ENCODE results near the gene NEMP1.
A peak's percentile ranks its signal among the peaks of the same experiment; 100 is the strongest.
"Not testable (repeated sequence)": the region's sequence is repeated elsewhere in the genome, so short reads cannot be mapped to it uniquely, and the experiment has no call there.

Gene NEMP1

DNA sequence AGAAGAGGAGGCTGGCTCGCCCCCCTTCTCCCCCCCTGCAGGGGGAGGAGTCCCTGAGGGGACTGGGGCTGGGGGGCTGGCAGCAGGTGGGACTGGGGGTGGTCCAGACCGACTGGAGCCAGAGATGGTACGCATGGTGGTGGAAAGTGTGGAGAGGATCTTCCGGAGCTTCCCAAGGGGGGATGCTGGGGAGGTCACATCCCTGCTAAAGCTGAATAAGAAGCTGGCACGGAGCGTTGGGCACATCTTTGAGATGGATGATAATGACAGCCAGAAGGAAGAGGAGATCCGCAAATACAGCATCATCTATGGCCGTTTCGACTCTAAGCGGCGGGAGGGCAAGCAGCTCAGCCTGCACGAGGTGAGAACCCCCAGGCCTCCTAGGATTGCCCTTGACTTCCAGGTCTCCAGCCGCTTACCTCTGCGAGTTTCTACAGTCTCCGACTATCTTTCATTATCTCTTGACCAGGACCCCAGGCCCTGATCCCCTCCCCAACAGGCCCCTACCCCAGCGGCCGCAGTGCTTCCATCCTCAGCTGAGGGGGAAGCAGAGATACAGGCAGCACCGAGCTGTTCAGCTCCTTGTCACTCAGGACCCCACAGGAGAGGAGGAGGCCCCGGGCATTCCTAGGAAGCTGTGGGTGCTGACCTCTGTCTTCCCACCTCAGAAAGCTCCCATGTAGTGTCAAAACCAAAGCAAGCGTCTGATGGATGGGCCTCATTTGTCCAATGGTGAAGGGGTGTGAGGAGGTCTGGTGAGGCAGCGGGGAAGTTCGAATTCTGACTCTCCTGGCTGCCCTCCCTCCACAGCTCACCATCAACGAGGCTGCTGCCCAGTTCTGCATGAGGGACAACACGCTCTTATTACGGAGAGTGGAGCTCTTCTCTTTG is 13.3 kb upstream of the NEMP1 start:
- no peak for DNase-seq (ENCODE audit: low read depth, low spot score)

DNA sequence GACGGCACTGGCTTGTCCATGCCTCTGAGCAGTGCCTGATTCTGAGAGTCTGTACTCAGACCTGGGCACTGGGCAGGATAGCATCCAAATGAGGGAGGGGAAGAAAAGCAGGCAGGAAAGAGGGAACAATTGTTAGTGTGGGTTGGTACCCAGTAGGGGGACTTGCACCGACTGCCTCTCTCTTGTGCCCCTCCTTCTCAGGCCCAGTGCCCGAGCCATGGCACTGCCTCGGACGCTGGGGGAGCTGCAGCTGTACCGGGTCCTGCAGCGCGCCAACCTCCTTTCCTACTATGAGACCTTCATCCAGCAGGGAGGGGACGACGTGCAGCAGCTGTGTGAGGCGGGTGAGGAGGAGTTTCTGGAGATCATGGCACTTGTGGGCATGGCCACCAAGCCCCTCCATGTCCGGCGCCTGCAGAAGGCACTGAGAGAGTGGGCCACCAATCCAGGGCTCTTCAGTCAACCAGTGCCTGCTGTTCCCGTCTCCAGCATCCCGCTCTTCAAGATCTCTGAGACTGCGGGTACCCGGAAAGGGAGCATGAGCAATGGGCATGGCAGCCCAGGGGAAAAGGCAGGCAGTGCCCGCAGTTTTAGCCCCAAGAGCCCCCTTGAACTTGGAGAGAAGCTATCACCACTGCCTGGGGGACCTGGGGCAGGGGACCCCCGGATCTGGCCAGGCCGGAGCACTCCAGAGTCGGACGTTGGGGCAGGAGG is 12.5 kb upstream of the NEMP1 start:
- DNase-seq (ENCODE audit: low read depth, low spot score): peak; percentile 55

DNA sequence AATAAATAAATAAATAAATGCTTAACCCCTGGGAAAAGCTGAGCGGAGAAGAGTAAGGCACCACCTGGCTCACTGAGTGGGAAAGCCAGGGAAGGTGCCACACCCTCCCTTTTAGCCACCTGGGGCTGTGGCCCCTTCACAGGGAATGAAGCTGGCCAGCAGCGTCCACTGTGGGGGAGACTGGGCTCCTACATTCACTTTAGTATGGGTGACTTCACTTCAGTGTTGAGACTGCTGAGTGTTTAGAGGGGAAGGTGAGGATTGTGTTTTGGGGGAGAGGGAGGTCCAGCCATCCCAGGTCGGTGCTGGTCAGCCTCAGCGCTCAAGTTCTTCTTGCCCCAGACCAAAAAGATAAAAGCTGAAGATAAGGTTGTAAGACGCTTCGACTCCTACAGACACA is 11.9 kb upstream of the NEMP1 start:
- DNase-seq (ENCODE audit: low read depth, low spot score): no peak

DNA sequence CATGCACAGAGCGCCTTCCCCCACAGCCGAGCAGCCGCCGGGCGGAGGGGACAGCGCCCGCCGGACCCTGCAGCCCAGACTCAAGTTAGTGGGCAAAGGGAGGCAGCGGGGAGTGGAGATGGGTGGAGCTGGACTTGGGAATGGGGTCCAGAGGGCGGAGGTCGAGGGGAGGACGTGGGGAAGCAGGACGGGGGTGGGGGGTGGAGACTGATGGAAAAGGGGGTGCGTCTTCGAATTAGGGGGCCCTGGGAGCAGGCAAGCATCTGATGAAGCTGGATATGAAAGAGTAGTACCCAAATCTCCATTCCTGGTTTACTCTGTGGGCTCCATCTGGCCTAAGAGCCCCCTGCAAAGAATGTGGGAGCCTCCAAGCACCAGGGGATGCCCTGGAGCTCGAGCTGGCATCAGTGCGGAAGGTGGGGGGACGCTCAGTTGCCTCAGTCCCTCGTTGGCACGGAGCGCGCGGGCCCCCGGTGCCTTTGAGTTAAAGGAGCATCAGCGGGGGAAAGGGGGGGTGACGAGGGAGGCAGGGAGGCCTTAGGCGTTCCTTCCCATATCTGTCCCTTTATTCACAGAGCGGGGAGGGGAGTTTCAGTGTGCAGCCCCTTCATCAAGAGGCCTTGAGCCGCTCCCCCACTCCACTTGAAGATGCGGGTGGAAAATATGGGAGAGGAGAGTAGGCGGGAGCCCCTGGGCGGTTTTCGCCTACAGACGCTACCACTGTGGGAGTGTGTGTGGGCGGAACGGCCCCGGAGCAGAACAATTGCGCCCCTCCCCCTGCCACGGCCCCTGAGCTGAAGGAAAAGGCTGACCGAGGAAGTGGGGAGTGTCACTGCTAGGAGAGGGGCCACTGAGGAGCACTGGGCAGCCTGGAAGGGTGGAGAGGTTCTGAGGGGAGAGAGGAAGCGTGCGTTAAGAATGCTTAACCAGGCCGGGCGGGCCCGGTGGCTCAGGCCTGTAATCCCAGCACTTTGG is 11.0 kb upstream of the NEMP1 start:
- DNase-seq (ENCODE audit: low read depth, low spot score): peak; percentile 77

DNA sequence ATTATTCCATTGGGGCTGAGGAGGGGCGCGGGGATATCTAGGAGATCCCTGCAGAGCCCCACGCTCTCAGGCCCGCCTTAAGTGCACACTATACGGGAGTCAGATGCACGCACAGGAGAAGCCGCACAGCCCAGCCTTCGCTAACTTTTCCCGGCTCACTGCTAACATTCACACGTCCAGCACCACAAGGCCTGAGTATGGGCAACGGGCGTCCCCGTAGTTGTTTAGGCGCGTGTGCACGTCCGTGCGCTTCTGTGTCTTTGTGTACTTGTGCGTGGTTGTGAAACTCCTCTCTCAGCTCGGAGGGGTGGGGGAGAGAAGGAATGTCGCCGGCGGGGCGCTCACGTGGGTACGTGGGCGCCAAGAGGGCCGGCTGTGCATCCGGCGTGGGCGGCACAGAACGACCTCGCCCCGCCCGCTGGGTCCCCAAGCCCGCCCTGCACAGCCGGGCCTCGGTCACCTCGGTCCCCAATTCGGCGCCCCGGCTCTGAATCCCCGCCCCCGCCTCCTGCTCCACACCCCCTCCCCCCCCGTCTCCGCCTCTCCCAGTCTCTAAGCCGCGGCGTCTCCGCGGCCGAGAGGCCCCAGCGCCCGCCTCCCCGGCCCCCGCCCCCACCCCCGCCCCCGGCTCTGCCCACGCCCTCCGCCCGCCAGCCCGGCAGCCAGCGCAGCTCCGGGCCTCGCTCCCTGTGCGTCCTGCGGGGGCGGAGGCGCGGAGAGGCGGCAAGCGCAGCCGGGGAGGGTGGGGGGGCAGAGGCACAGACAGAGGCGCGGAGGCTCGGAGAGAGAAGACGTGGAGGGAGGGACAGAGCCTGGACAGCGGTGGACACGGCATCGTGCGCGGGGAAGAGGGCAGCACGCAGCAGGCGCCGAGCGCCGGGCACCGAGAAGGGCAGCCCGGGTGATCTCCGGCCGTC is 10.0 kb upstream of the NEMP1 start, which contains the start of gene NAB2:
Gene NAB2, plus strand, starts transcription at position 761 of the 917 bp plus-strand sequence. CDS start 158 bp downstream, outside the sequence.
- peak; percentile 96 for DNase-seq (ENCODE audit: low read depth, low spot score)

DNA sequence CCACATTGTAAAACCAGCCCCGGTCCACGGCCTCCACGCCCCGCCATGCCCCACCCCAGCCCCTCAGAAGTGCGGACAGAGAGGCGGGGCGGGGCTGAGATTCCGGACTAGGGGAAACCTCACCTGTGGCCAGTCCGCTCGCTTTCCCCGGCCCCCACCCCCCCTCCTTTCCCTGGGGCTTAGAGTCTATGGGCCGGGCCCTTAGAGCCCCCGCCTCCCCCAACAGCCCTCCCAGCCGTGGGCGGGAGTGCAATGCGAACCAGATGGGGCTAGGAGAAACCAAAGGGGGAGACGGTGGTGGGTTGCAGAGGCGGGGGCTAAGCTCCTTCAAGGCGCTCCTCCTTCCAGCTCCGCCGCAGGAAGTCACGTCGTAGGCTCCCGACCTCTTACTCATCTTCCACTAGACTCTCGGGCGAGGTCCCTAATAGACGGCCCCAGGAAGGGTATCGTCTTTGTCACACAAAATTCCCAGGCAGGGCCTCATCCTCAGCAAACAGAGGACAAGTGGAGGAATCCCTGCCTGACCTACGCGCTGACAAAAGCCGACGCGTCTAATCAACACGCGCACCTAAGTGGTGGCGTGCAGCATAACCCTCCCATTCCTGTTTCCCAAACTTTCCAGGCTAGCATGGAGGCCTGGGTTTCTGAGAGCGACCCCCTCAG is 9.2 kb upstream of the NEMP1 start:
- DNase-seq (ENCODE audit: low read depth, low spot score): peak; percentile 93

DNA sequence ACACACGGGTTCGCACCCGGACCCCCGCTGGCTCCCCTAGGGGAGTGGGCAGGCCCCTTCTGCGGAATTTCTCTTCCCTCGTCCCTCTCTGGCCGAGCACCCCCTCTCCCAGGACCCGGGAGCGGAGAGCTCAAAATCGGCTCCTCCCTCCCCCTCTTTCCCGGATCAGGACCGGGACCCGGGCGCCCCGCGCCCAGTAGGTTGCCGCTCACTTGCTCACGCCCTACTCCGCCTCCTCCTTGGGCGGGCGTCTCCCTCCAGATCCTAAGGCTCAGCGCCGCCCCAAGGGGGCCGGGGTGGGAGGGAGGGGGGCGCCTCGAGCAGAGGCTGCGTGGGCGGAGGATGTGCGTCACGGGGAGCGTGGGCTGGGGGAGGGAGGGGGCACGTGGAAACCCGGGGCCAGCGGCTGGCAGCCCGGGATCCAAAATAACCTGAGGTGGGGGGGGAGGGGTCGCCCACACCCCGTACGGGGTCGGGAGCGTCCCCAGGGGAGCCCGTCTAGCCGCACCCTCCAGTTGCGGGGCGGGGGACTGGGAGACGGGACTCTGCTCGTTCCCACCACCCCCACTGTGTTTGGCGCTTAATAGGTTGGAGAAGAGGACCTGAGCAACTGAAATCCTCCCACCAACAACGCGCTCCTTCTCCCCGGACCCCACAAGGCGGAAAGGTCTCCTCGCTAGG is 8.6 kb upstream of the NEMP1 start:
- DNase-seq (ENCODE audit: low read depth, low spot score): peak; percentile 90

DNA sequence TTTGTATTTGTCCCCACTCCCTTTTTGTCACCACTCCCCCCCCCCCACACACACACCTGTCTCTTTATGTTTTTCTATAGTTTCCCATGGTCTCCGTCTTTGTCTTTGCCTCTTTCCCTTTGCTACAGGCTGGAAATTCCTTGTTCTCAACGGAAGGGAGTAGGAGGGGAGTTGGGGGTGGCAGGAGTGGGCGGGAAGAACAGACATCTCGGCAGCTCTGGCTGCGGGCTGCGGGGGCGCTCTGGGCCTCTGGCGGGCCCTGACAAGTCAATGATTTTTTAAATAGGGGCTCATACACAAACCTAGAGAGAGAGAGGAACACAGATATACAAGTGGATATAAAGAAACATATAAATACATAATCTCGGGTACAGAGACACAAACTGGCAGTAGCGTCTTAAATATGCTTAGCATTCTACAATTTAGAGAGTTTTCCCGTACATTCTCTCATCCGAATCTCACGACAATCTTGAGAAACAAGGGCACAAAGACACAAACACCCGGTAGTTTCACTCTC is 8.0 kb upstream of the NEMP1 start:
- peak; percentile 88 for DNase-seq (ENCODE audit: low read depth, low spot score)

DNA sequence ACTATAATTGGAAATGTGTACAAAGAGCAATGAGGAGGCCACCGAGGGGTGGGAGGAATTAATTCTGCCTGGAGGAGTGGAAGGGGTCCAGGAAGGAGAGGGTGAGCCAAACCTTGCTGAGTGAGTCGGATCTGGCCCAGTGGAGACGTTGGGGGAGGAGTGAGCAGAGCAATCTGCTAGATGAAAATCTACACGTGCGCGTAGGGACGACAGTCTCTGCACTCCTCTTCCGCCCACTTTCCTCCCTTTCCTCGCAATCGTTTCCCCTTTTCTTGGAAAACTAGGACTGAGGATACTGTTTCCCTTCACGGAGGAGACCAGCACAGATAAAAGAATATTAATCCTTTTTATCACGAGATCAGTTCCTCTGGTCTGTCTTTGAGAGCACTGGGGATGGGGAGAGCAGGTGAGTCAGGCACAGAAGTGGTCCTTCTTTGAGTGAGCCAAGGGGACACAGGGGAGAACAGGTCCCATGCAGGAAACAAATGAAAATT is 7.5 kb upstream of the NEMP1 start:
- peak; percentile 68 for DNase-seq (ENCODE audit: low read depth, low spot score)

DNA sequence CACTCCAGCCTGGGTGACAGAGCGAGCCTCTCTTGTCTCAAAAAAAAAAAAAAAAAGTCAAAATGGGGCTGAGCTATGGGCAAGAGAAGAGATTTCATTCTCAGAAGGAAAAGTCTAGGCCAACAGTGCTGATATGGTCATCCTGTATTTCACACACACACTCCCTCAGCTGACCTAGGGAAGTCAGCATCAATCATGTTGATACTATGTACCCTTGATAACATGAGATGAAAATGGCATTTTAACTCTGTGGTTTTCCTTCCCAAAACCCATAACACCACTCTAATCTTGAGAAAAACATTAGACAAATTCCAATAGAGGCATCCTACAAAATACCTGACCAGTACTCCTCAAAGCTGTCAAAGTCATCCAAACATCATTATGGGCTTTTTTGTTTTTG is 2.3 kb upstream of the NEMP1 start:
- no peak for DNase-seq (ENCODE audit: low read depth, low spot score)

DNA sequence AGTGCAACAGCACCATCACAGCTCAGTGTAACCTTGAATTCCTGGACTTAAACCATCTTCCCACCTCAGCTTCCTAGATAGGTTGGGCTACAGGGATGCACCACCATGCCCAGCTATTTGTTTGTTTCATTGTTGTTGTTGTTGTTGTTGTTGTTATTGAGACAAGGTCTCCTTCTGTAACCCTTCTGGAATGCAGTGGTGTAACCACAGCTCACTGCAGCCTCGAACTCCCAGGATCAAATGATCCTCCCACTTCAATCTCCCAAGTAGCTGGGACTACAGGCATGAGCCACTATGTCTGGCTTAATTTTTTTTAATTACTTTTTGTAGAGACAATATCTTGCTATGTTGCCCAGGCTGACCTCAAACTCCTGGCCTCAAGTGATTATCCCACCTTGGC is 1.2 kb upstream of the NEMP1 start:
- DNase-seq (ENCODE audit: low read depth, low spot score): no peak

DNA sequence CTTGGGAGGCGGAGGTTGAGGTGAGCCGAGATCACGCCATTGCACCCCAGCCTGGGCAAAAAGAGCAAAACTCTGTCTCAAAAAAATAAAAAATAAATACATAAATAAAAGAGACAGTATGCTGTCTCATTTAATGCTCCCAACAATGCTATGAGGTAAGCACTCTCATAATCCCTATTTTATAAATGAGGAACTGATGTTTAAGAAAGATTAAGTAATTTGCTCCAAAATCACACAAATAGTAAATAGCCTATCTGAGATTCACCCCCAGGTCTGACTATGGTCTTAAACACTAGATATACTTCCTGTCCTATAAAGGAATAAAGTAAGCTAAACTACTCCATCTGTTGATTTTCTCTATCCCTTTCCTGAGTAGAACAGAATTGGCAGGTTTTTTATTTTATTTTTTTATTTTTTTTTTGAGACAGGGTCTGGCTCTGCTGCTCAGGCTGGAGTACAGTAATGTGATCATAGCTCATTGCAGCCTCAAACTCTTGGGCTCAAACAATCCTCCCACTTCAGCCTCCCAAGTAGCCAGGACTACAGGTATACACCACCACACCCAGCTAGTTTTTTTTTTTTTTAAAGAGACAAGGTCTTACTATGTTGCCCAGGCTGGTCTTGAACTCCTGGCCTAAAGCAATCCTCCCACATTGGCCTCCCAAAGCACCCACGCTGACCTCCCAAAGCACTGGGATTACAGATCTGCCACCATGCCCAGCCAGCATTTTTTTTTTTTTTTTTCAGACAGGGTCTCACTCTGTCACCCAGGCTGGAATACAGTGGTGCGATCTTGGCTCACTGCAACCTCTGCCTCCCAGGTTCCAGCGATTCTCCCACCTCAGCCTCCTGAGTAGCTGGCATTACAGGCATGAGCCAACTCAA is 4.8 kb downstream of the NEMP1 start:
- DNase-seq (ENCODE audit: low read depth, low spot score): not testable (repeated sequence)

DNA sequence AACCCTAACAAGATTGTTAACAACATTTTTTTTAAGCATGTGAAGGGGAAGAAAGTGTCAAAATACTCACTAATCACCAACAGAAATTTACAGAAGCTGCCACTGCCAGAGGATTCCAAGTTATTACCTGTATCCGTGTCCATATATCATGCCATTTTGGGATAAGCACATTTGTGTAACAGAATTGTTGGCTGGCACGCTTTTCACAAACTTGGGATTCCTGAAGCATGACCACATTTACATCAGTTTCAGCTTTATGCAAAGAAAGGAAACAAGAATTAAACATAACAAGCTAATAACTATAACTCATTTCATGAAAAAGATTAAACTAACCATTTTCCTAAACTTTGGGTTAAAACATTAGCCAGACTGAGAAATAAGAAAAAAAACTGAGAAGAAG is 5.9 kb downstream of the NEMP1 start:
- DNase-seq (ENCODE audit: low read depth, low spot score): peak; percentile 34

DNA sequence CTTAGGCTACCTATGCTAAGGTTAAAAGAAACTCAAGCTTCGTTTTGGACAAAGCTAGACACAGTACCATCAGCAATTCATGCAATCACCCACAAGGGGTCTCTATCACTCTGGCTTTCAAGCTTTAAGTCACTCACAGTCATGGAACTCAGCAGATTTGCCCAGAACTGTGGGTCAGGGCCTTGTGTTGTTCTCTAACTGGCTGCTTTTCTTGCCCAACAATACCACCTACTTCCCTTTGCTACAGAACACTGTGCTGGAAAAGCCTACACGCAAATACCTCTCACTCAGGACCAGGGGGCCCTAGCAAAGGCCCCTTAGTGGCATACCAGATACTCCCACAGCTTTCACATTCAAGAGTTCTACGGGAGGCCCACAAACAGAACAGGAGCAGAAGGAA is 9.1 kb downstream of the NEMP1 start:
- peak; percentile 87 for DNase-seq (ENCODE audit: low read depth, low spot score)

DNA sequence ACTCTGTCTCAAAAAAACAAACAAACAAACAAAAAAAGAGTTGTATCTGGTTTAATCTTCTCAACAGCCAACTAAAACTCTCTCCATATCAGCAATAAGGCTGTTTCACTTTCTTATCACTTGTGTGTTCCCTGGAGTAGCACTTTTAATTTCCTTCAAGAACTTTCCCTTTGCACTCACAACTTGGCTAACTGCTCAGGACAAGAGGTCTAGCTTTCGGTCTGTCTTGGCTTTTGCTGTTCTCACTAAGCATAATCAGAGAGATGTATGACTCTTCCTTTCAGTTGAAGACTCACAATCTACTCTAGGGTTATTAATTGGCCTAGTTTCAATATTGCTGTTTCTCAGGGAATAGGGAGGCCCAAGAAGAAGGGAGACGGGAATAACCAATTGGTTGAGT is 12.3 kb downstream of the NEMP1 start:
- no peak for DNase-seq (ENCODE audit: low read depth, low spot score)

DNA sequence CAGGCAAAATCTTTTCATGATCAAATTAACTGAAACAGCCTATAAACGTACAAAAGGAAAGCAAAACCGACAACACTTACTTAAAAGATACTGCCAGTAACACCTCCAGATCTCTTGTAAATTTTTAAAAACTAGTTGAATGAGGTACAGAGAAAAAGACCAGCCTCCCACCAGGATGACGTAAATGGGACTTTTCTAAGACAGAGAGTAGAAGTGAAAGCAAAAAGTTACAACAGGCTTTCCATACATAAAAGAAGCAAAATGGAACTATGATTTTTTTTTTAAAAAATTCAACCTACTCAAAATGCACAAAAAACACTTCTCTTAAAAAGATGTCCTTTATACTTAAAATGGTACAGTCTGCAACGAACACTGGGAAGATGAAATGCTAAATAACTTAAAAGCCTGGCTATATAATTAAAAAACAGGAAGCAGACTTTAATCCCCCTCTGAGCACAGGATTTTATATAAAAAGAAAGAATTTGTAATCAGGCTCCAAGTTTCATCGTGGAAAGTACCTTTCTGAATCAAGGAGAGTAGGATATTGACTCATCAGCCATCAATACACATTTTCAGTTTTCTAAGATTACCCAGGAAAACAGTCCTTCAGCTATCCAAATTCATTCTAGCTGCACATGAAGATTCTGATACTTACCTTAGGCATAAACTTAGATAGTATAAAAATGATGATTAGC is 14.5 kb downstream of the NEMP1 start:
- no peak for DNase-seq (ENCODE audit: low read depth, low spot score)

DNA sequence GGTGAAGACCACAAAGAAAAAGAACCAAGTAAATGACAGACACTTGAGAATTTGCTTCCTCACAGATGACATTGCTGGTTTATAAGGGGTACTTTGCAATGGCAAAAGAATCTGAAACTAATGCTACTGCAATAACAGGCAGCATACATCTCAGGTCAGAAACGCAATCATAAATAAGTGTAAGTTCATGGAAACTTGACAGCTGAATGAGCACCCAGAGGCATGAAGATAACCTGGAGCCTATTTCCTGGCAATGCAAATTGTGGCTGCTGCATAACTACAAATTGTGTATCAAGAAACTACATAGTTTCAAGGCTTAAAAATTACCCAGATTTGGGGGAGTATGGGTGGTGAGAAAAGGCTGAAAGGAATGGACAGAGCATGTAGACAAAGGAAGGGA is 20.1 kb downstream of the NEMP1 start:
- no peak for DNase-seq (ENCODE audit: low read depth, low spot score)

Data from astrocyte of the hippocampus (primary cell).